H1 (cell line): ENCODE measurements around the gene MAFG. TPM values are rescaled to one million over a fixed set of nuclear protein-coding genes. Genes with fewer than 3 reads are reported as not detected.

ENCODE experiments used
- CTCF ChIA-PET: fragments of 300-600 bp; sonication (Branson Sonifier 250); formaldehyde crosslinking; loops from one replicate; lab custom pipeline; 2021; ENCODE audit not compliant: partially characterized antibody; lab: Charles Lee
- POLR2A ChIA-PET: fragments of 300-600 bp; sonication (Branson Sonifier 250); formaldehyde crosslinking; loops from one replicate; lab custom pipeline; 2021; ENCODE audit warnings: inconsistent platforms; ENCODE audit not compliant: partially characterized antibody; lab: Charles Lee
- DNase-seq, 2 experiments: peaks; one replicate each; pipeline versions ENCODE4 v3.0.0 to v3.0.0-alpha.2; 2010 to 2022; ENCODE audit warnings: low spot score in 2 of 2, low read depth in 1 of 2, mixed read lengths in 1 of 2
- FAIRE-seq: peaks from 2 replicates; lab custom pipeline; 2011; peaks lifted over from hg19 to GRCh38; lab: Jason Lieb, UNC
- H2AFZ ChIP-seq: 2 replicates; pipeline ENCODE4 v1.8.1; 2012; ENCODE audit warnings: low read length, inconsistent platforms
- H2AK5ac ChIP-seq: 2 replicates; pipeline ENCODE4 v1.6.1; 2013; ENCODE audit warnings: low read depth, low read length
- H2BK120ac ChIP-seq: replicated peaks from 2 replicates; pipeline ENCODE3; 2013; ENCODE audit warnings: low read depth, low read length, inconsistent platforms
- H2BK12ac ChIP-seq: 2 replicates; pipeline ENCODE4 v1.6.1; 2013; ENCODE audit warnings: low read depth, low read length
- H2BK15ac ChIP-seq: 2 replicates; pipeline ENCODE4 v1.6.1; 2013; ENCODE audit warnings: low read length
- H2BK20ac ChIP-seq: 2 replicates; pipeline ENCODE4 v1.6.1; 2013; ENCODE audit warnings: low read length
- H2BK5ac ChIP-seq: 2 replicates; pipeline ENCODE4 v1.6.1; 2013; ENCODE audit warnings: low read depth, low read length
- H3K14ac ChIP-seq: 2 replicates; pipeline ENCODE4 v1.6.1; 2013; ENCODE audit warnings: inconsistent platforms; ENCODE audit not compliant: insufficient read length
- H3K18ac ChIP-seq: 2 replicates; pipeline ENCODE4 v1.6.1; 2013; ENCODE audit warnings: low read length; ENCODE audit errors: extremely low read depth
- H3K23ac ChIP-seq: 2 replicates; pipeline ENCODE4 v1.6.1; 2013; ENCODE audit warnings: inconsistent platforms; ENCODE audit not compliant: insufficient read length
- H3K23me2 ChIP-seq: 2 replicates; pipeline ENCODE4 v1.6.1; 2013; ENCODE audit warnings: low read depth, low read length
- H3K27ac ChIP-seq: 2 replicates; pipeline ENCODE4 v1.6.1; 2011; ENCODE audit warnings: low read depth, low read length, inconsistent platforms
- H3K27me3 ChIP-seq, 4 experiments: replicated peaks in 1 of 4; 1 replicate in 1 of 4; 2 replicates in 3 of 4; pipeline versions ENCODE4 v1.6.1 to v1.8.1; 2011 to 2013; ENCODE audit warnings: low read length in 3 of 4, mild to moderate bottlenecking in 3 of 4, inconsistent platforms in 2 of 4, mixed read lengths in 2 of 4, moderate library complexity in 1 of 4; ENCODE audit not compliant: control insufficient read depth in 3 of 4, insufficient read depth in 3 of 4; ENCODE audit errors: extremely low read depth in 1 of 4
- H3K36me3 ChIP-seq, 4 experiments: 2 replicates each; pipeline versions ENCODE4 v1.6.1 to v1.8.1; 2011 to 2013; ENCODE audit warnings: mild to moderate bottlenecking in 4 of 4, low read length in 3 of 4, moderate library complexity in 2 of 4, control low read depth in 1 of 4, inconsistent platforms in 1 of 4; ENCODE audit not compliant: insufficient read depth in 4 of 4, control insufficient read depth in 2 of 4
- H3K4ac ChIP-seq: replicated peaks from 2 replicates; pipeline ENCODE3; 2013; ENCODE audit warnings: low read length, low read depth, mixed read lengths, inconsistent platforms; ENCODE audit not compliant: insufficient read length
- H3K4me1 ChIP-seq, 4 experiments: replicated peaks in 1 of 4; 1 replicate in 1 of 4; 2 replicates in 3 of 4; pipeline versions ENCODE4 v1.6.1 to v1.8.1; 2011 to 2013; ENCODE audit warnings: low read length in 3 of 4, inconsistent platforms in 2 of 4, mixed read lengths in 1 of 4; ENCODE audit not compliant: insufficient read depth in 4 of 4, control insufficient read depth in 3 of 4
- H3K4me2 ChIP-seq, 2 experiments: 2 replicates each; pipeline versions ENCODE4 v1.6.1 to v1.8.1; 2011 to 2013; ENCODE audit warnings: low read depth in 2 of 2, low read length in 2 of 2, control low read depth in 1 of 2, inconsistent platforms in 1 of 2, mild to moderate bottlenecking in 1 of 2; ENCODE audit not compliant: insufficient read depth in 1 of 2
- H3K4me3 ChIP-seq, 4 experiments: fragments of 200-600, 300-600 bp in 1 of 4; sonication (generic), shearing (Covaris generic), sonication (Bioruptor Twin) in 1 of 4; 2 replicates each; pipeline versions ENCODE4 v1.5.1 to v1.8.1; 2011 to 2016; ENCODE audit warnings: low read length in 4 of 4, low read depth in 3 of 4, control low read depth in 2 of 4, inconsistent platforms in 2 of 4, mild to moderate bottlenecking in 2 of 4, mixed read lengths in 1 of 4, moderate library complexity in 1 of 4; ENCODE audit not compliant: insufficient read depth in 2 of 4; ENCODE audit errors: extremely low read depth in 1 of 4
- H3K56ac ChIP-seq: replicated peaks from 2 replicates; pipeline ENCODE3; 2013; ENCODE audit warnings: low read depth, mild to moderate bottlenecking, mixed read lengths, low read length, inconsistent platforms; ENCODE audit not compliant: insufficient read length
- H3K79me1 ChIP-seq: 2 replicates; pipeline ENCODE4 v1.6.1; 2013; ENCODE audit warnings: low read depth, low read length, control low read depth
- H3K79me2 ChIP-seq, 2 experiments: 2 replicates each; pipeline versions ENCODE4 v1.6.1 to v1.8.1; 2012 to 2013; ENCODE audit warnings: low read length in 2 of 2, mild to moderate bottlenecking in 2 of 2, inconsistent platforms in 1 of 2; ENCODE audit not compliant: insufficient read depth in 2 of 2, control insufficient read depth in 1 of 2
- H3K9ac ChIP-seq, 4 experiments: replicated peaks in 1 of 4; 1 replicate in 1 of 4; 2 replicates in 3 of 4; pipeline versions ENCODE4 v1.6.1 to v1.8.1; 2011 to 2013; ENCODE audit warnings: low read depth in 3 of 4, low read length in 3 of 4, control low read depth in 2 of 4, mild to moderate bottlenecking in 2 of 4, moderate library complexity in 2 of 4, inconsistent platforms in 1 of 4; ENCODE audit errors: extremely low read depth in 1 of 4
- H3K9me3 ChIP-seq, 2 experiments: 2 replicates each; pipeline versions ENCODE4 v1.6.1 to v1.8.1; 2012 to 2013; ENCODE audit warnings: mild to moderate bottlenecking in 2 of 2, moderate library complexity in 2 of 2, control low read depth in 1 of 2, inconsistent platforms in 1 of 2, low read depth in 1 of 2, low read length in 1 of 2, mixed read lengths in 1 of 2; ENCODE audit not compliant: insufficient read depth in 2 of 2
- H4K20me1 ChIP-seq, 2 experiments: replicated peaks in 1 of 2; 2 replicates each; pipeline versions ENCODE3 to v1.8.1; 2011 to 2013; ENCODE audit warnings: inconsistent platforms in 2 of 2, low read length in 2 of 2, mild to moderate bottlenecking in 1 of 2; ENCODE audit not compliant: insufficient read depth in 2 of 2, control insufficient read depth in 1 of 2
- H4K5ac ChIP-seq: 2 replicates; pipeline ENCODE4 v1.6.1; 2013; ENCODE audit warnings: low read length, low read depth, mixed read lengths, inconsistent platforms; ENCODE audit not compliant: insufficient read length
- H4K8ac ChIP-seq: 2 replicates; pipeline ENCODE4 v1.8.0; 2013; ENCODE audit warnings: mild to moderate bottlenecking, moderate library complexity, low read length, inconsistent platforms; ENCODE audit not compliant: insufficient read depth; ENCODE audit errors: extremely low read depth
- H4K91ac ChIP-seq: replicated peaks from 2 replicates; pipeline ENCODE3; 2013; ENCODE audit warnings: low read length, mixed read lengths, inconsistent platforms; ENCODE audit not compliant: insufficient read length
- ASH2L ChIP-seq: fragments of 200-600, 300-600 bp; sonication (generic); IDR thresholded peaks from one replicate; pipeline ENCODE4 v1.7.1; 2017; ENCODE audit warnings: low read length
- ATF2 ChIP-seq: IDR thresholded peaks from 2 replicates; pipeline ENCODE4 v1.6.1; 2012; ENCODE audit warnings: low read length, inconsistent platforms
- CBX8 ChIP-seq: fragments of 300-800, 300-1000 bp; sonication (generic); IDR thresholded peaks from 2 replicates; pipeline ENCODE4 v1.7.1; 2016; ENCODE audit warnings: low read depth, low read length, borderline replicate concordance
- CREB1 ChIP-seq: IDR thresholded peaks from 2 replicates; pipeline ENCODE4 v1.6.1; 2012; ENCODE audit warnings: inconsistent platforms
- FOSL1 ChIP-seq: IDR thresholded peaks from 2 replicates; pipeline ENCODE4 v1.6.1; 2011; ENCODE audit warnings: mild to moderate bottlenecking, low read depth, low read length, moderate library complexity; ENCODE audit not compliant: insufficient read depth
- HDAC6 ChIP-seq: IDR thresholded peaks from one replicate; pipeline ENCODE4 v1.7.1; 2012; ENCODE audit warnings: low read depth, mild to moderate bottlenecking, inconsistent platforms, low read length, moderate library complexity
- JUN ChIP-seq: IDR thresholded peaks from 2 replicates; pipeline ENCODE4 v1.6.1; 2011; ENCODE audit warnings: low read depth, mild to moderate bottlenecking, improper control_type of control experiment, low read length
- JUND ChIP-seq: IDR thresholded peaks from 2 replicates; pipeline ENCODE4 v1.6.1; 2011; ENCODE audit warnings: mild to moderate bottlenecking, improper control_type of control experiment, low read length
- PHF8 ChIP-seq: fragments of 200-600 bp; sonication (generic); conservative IDR thresholded peaks from 2 replicates; pipeline ENCODE4 v1.7.1; 2012; ENCODE audit warnings: low read depth, mild to moderate bottlenecking, inconsistent platforms, low read length, moderate library complexity
- RNF2 ChIP-seq: fragments of 200-900, 300-1000 bp; sonication (generic); IDR thresholded peaks from 2 replicates; pipeline ENCODE4 v1.7.1; 2016; ENCODE audit warnings: borderline replicate concordance, low read depth, mild to moderate bottlenecking, antibody characterized with exemption, low read length; ENCODE audit not compliant: poor library complexity, severe bottlenecking; ENCODE audit errors: missing control alignments
- SIRT6 ChIP-seq: IDR thresholded peaks from one replicate; pipeline ENCODE4 v1.7.1; 2012; ENCODE audit warnings: low read length, inconsistent platforms
- SP1 ChIP-seq: IDR thresholded peaks from 2 replicates; pipeline ENCODE4 v1.6.1; 2011; ENCODE audit warnings: low read depth, low read length
- polyA plus RNA-seq, 7 experiments: library from polyadenylated mRNA; depleted of rRNA in 3 of 7; stranded (reverse) in 5 of 7; unstranded in 2 of 7; fragments of >200 nt in 5 of 7; fragments of 200-250 nt in 2 of 7; gene quantifications; 1 replicate in 5 of 7; 2 replicates in 1 of 7; 4 replicates in 1 of 7; pipeline versions ENCODE4 v1.2.1 to v1.2.3, GENCODE V29; 2011 to 2013; ENCODE audit warnings: missing spikeins in 2 of 7, mixed read lengths in 2 of 7
- total RNA-seq: library from RNA; stranded (reverse); fragmentation: NEBNext Ultra II Directional; extraction: Animal tissue kit (Norgen Biotek cat#: 25700); gene quantifications from 2 replicates; pipeline ENCODE4 v1.2.1, GENCODE V29; 2021

The MAFG gene
- total and polyA plus RNA-seq, 2 of the 8 experiments (the other 6 are each of a cell fraction or from before 2014, with no cell fraction given): 25.5 to 26.9 TPM

GRCh38 chr17:81973432-81973831 is 45.9 kb upstream of the MAFG start:
- Histone ChIP-seq H3K14ac (no peak overlapping the region), H3K23me2 (peaks cover 9% of the 10 kb centered on the region; the same call in 1 of the 2 replicates), H4K91ac (no peak overlapping the region), H3K18ac (no peak overlapping the region), H2BK120ac (no peak overlapping the region), H4K5ac (no peak overlapping the region), H3K9ac (no peak overlapping the region), H3K27me3 (peaks cover 0 to 24% (median 17%) of the 10 kb centered on the region in 4 experiments; a peak in 5 of 7 replicates), H3K56ac (no peak overlapping the region), H3K36me3 (no peaks in the 10 kb centered on the region), H3K23ac (no peak overlapping the region), H3K4me1 (peaks cover 0 to 7% (median 5%) of the 10 kb centered on the region in 4 experiments; a peak in 5 of 7 replicates), H3K9me3 (peaks cover 3 to 4% of the 10 kb centered on the region in 2 experiments; a peak in 1 of 4 replicates), H4K20me1 (no peaks in the 10 kb centered on the region), H2BK15ac (no peak overlapping the region), H2BK5ac (no peak overlapping the region), H2BK12ac (no peak overlapping the region), H3K79me1 (no peaks in the 10 kb centered on the region; the same call in 1 of the 2 replicates), H3K27ac (no peak overlapping the region), H3K4me2 (no peak overlapping the region), H2AK5ac (no peak overlapping the region), H3K4me3 (no peak overlapping the region), H4K8ac (no peak overlapping the region), H3K4ac (no peak overlapping the region), H3K79me2 (0 out of 4 replicates have a peak, but pooled peaks cover 0 to under 1% of the 10 kb centered on the region in 2 experiments), H2AFZ (no peak overlapping the region), H2BK20ac (no peak overlapping the region)
- no peak for TF ChIP-seq ATF2
- TF ChIP-seq ASH2L: no peak
- no peak for TF ChIP-seq FOSL1
- no peak for TF ChIP-seq HDAC6
- no peak for TF ChIP-seq RNF2
- no peak for TF ChIP-seq CBX8
- no peak for TF ChIP-seq PHF8
- TF ChIP-seq JUN: no peak
- no peak for TF ChIP-seq JUND
- no peak for TF ChIP-seq SIRT6
- no peak for TF ChIP-seq SP1
- TF ChIP-seq CREB1: no peak
- ChIA-PET POLR2A (no interaction called here), CTCF (interaction anchor here (1.0 to 4.2 kb wide), 2 partner anchors 11 to 12 kb away, joined by 3 to 22 read pairs; partner anchors contain the start of gene NOTUM)
- DNase-seq (no peak), FAIRE-seq (no peak)
